Panc1 (cell line): Measurements from ENCODE around the gene MRGPRF. TPM values are rescaled to one million over a fixed set of nuclear protein-coding genes. Genes with fewer than 3 reads are reported as not detected.

Experiments used
- ATAC-seq: fragments of 200-7000 bp; cut with Tn5 transposase; 2 replicates; pipeline ENCODE4 v1.9.1; 2020; ENCODE audit warnings: mild to moderate bottlenecking, moderate library complexity
- BruUV-seq: library from RNA; stranded (reverse); fragments of 400-500 nt; replicated peaks from 2 replicates; lab custom pipeline; 2021; lab: Mats Ljungman, UMichigan
- CTCF ChIA-PET: fragments of 300-600 bp; sonication (Branson Sonifier 250); formaldehyde crosslinking; loops from one replicate; lab custom pipeline; 2022; ENCODE audit warnings: antibody characterized with exemption; lab: Charles Lee
- POLR2A ChIA-PET: fragments of 300-600 bp; sonication (Branson Sonifier 250); formaldehyde crosslinking; loops from one replicate; lab custom pipeline; 2022; ENCODE audit warnings: antibody characterized with exemption; lab: Charles Lee
- DNase-seq: peaks from one replicate; pipeline ENCODE4 v3.0.0-alpha.2; 2010; ENCODE audit warnings: low read depth, low spot score
- H3K27ac ChIP-seq: 2 replicates; pipeline ENCODE4 v1.5.1; 2011; ENCODE audit warnings: mild to moderate bottlenecking, low read length, inconsistent platforms
- H3K27me3 ChIP-seq: fragments of 200-500 bp; sonication (Bioruptor generic); 2 replicates; pipeline ENCODE4 v1.6.0; 2014; ENCODE audit warnings: low read length, inconsistent platforms; ENCODE audit not compliant: control insufficient read depth, insufficient read depth
- H3K36me3 ChIP-seq: fragments of 200-500 bp; sonication (Bioruptor generic); 2 replicates; pipeline ENCODE4 v1.5.1; 2014; ENCODE audit warnings: inconsistent platforms, mild to moderate bottlenecking, low read length, moderate library complexity; ENCODE audit not compliant: control insufficient read depth, insufficient read depth
- H3K4me1 ChIP-seq: 2 replicates; pipeline ENCODE4 v1.5.1; 2011; ENCODE audit warnings: inconsistent platforms, mild to moderate bottlenecking, low read length, moderate library complexity; ENCODE audit not compliant: control insufficient read depth, insufficient read depth
- H3K4me3 ChIP-seq, 2 experiments: 2 replicates each; pipeline ENCODE4 v1.5.1; 2011 to 2012; ENCODE audit warnings: low read depth in 2 of 2, low read length in 2 of 2, mild to moderate bottlenecking in 2 of 2, inconsistent platforms in 1 of 2, moderate library complexity in 1 of 2
- H3K9me3 ChIP-seq: fragments of 200-500 bp; sonication (Bioruptor generic); 2 replicates; pipeline ENCODE4 v1.5.1; 2014; ENCODE audit warnings: low read depth, mild to moderate bottlenecking, inconsistent platforms, low read length, moderate library complexity; ENCODE audit not compliant: control insufficient read depth, insufficient read depth
- POLR2AphosphoS5 ChIP-seq: IDR thresholded peaks from 2 replicates; pipeline ENCODE4 v1.6.1; 2012; ENCODE audit warnings: mild to moderate bottlenecking, low read depth, low read length, moderate library complexity
- SIN3A ChIP-seq: IDR thresholded peaks from 2 replicates; pipeline ENCODE4 v1.6.1; 2012; ENCODE audit warnings: low read depth, mild to moderate bottlenecking, low read length, moderate library complexity, borderline replicate concordance; ENCODE audit not compliant: insufficient read depth
- TCF7L2 ChIP-seq: IDR thresholded peaks from 2 replicates; pipeline ENCODE4 v1.6.1; 2011; ENCODE audit warnings: mild to moderate bottlenecking, low read depth, low read length, inconsistent platforms
- in situ Hi-C: cut with HindIII; loops from 2 replicates; pipeline ENCODE4 v1.10.0; 2016; ENCODE audit warnings: low sequenced_read_pairs, low pct_unique_long_range_greater_than_20kb
- intact Hi-C: fragments of 100-400 bp; cut with micrococcal nuclease; formaldehyde crosslinking; loops from one replicate; pipeline ENCODE4 v1.10.0; 2022; ENCODE audit not compliant: unreplicated experiment
- total RNA-seq: library from RNA; stranded (reverse); gene quantifications from one replicate; pipeline ENCODE4 v1.2.1, GENCODE V29; 2021; ENCODE audit not compliant: unreplicated experiment
- TF ChIP-seq, protein P1 (sequence below), 2 experiments: IDR thresholded peaks; 2 replicates each; pipeline ENCODE4 v1.6.1; 2011 to 2012; ENCODE audit warnings: low read depth in 2 of 2, control low read depth in 1 of 2, low read length in 1 of 2, mild to moderate bottlenecking in 1 of 2, moderate library complexity in 1 of 2; ENCODE audit not compliant: insufficient read depth in 1 of 2
- TF ChIP-seq, protein P2 (sequence below): fragments of 450-650 bp; IDR thresholded peaks from 2 replicates; pipeline ENCODE4 v1.5.1; 2017; ENCODE audit warnings: mild to moderate bottlenecking

MRGPRF gene
- total RNA-seq, 1 experiment from 2014 or later = 0.36 TPM

DNA sequence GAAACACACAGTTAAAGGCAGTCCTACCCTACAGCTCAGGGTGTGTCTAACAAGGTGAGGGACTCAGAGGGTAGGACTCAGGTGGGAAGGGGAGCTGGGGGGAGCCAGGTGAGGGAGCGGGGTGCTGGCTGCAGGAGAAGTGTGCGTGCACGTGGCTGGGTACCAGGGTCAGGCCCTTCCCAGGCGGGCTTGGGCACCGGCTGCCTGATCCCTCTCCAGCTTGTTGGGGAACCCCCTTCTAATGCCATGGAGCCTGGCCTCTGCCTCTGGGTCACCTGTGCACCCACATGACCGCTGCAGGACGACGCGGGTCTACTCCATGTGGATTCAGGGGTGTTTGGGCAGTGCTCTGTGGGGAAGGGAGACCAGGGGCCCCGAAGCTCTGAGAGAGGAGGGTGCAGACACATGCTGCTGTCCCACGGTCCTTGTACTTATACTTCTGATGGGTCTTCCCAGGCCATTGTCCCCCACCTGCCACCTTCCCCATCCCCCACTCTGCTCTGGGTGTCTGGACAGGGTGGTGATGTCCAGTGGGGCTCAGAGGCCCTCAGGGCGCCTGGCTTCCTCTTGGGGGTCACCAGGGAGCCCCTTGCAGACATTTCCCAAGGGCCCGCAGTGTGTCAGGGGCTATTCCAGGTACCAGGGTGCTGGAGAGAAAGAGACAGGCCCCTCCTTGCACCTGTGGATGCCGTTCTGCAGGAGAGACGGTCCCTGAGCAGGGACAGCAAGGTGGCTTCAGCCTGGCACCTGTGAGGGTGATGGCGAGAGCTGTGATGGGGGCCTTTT lies 21.9 kb downstream of the MRGPRF start:
- BruUV-seq = no TSS peak
- ATAC-seq = no peak

DNA sequence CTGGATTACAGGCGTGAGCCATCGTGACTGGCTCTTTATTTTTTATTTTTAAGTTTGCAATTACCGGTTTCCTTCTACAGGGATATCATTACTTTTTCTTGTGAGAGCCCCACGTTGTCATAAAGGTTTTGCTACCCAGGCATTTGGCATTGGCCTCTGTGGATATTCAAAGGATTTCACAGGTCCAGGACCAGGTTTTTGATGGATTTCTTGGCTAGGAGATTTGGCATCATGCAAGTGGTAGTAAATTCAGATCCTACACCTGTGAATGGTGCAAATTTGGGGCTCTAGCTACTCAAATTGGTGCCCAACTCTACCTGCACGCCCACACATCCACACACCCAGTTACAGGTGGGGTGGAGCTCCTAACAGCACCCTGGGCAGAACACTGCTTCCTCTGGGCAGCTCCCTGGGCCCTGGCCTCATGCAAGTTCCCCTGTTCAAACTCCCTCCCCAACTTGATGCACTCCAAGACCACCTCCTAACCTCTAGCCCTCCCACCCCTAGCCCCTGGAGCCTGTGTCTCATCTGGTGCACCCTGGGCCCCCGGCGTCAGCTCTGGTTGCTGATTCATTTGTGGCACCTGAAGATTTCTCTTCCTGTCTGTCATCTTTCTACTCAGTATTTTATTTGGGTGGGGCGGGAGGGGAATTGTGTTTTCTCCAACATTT lies 23.0 kb downstream of the MRGPRF start:
- no peak for DNase-seq
- no peak for TF ChIP-seq POLR2AphosphoS5
- TF ChIP-seq, protein P1, sequence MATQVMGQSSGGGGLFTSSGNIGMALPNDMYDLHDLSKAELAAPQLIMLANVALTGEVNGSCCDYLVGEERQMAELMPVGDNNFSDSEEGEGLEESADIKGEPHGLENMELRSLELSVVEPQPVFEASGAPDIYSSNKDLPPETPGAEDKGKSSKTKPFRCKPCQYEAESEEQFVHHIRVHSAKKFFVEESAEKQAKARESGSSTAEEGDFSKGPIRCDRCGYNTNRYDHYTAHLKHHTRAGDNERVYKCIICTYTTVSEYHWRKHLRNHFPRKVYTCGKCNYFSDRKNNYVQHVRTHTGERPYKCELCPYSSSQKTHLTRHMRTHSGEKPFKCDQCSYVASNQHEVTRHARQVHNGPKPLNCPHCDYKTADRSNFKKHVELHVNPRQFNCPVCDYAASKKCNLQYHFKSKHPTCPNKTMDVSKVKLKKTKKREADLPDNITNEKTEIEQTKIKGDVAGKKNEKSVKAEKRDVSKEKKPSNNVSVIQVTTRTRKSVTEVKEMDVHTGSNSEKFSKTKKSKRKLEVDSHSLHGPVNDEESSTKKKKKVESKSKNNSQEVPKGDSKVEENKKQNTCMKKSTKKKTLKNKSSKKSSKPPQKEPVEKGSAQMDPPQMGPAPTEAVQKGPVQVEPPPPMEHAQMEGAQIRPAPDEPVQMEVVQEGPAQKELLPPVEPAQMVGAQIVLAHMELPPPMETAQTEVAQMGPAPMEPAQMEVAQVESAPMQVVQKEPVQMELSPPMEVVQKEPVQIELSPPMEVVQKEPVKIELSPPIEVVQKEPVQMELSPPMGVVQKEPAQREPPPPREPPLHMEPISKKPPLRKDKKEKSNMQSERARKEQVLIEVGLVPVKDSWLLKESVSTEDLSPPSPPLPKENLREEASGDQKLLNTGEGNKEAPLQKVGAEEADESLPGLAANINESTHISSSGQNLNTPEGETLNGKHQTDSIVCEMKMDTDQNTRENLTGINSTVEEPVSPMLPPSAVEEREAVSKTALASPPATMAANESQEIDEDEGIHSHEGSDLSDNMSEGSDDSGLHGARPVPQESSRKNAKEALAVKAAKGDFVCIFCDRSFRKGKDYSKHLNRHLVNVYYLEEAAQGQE (IDR thresholded peaks at IDR 0.05; ENCODE audit: insufficient read depth in 1 of 2, low read depth in 2 of 2, low read length in 1 of 2) = no peak
- TF ChIP-seq TCF7L2 = no peak
- TF ChIP-seq, protein P2, sequence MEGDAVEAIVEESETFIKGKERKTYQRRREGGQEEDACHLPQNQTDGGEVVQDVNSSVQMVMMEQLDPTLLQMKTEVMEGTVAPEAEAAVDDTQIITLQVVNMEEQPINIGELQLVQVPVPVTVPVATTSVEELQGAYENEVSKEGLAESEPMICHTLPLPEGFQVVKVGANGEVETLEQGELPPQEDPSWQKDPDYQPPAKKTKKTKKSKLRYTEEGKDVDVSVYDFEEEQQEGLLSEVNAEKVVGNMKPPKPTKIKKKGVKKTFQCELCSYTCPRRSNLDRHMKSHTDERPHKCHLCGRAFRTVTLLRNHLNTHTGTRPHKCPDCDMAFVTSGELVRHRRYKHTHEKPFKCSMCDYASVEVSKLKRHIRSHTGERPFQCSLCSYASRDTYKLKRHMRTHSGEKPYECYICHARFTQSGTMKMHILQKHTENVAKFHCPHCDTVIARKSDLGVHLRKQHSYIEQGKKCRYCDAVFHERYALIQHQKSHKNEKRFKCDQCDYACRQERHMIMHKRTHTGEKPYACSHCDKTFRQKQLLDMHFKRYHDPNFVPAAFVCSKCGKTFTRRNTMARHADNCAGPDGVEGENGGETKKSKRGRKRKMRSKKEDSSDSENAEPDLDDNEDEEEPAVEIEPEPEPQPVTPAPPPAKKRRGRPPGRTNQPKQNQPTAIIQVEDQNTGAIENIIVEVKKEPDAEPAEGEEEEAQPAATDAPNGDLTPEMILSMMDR = no peak
- no peak for TF ChIP-seq SIN3A
- BruUV-seq = no TSS peak
- peaks cover 7% of the 10 kb centered on the region; the same call in 1 of the 2 replicates for H3K4me1 ChIP-seq
- no peak for ATAC-seq
- ChIA-PET CTCF (no interaction called here), POLR2A (no interaction called here)
- H3K27ac ChIP-seq = no peak overlapping the region
- in situ Hi-C loops = no loop called here
- intact Hi-C loops = no loop called here
- no peaks in the 10 kb centered on the region for H3K36me3 ChIP-seq
- H3K4me3 ChIP-seq = no peak overlapping the region
- H3K27me3 ChIP-seq = peaks cover 4% of the 10 kb centered on the region; the same call in 1 of the 2 replicates
- no peaks in the 10 kb centered on the region; the same call in 1 of the 2 replicates for H3K9me3 ChIP-seq

More for the DNA sequence above, 21.9 kb downstream of the MRGPRF start:
- Histone ChIP-seq H3K36me3 (no peaks in the 10 kb centered on the region), H3K27me3 (peaks cover 4% of the 10 kb centered on the region; the same call in 1 of the 2 replicates), H3K27ac (no peak overlapping the region), H3K4me3 (no peak overlapping the region), H3K4me1 (peaks cover 7% of the 10 kb centered on the region; the same call in 1 of the 2 replicates), H3K9me3 (no peaks in the 10 kb centered on the region; the same call in 1 of the 2 replicates)
- CTCF ChIA-PET = no interaction called here
- in situ Hi-C loops (no loop called here), intact Hi-C loops (no loop called here)
- DNase-seq = no peak
- POLR2A ChIA-PET = no interaction called here
- no peak for TF ChIP-seq SIN3A
